LNCAP (cell line): ENCODE data around the gene TRIM73.
"Not testable (repeated sequence)": the region's sequence is repeated elsewhere in the genome, so short reads cannot be mapped to it uniquely, and the experiment has no call there.

Experiments used
- TF ChIP-seq, protein P1 (sequence below): fragments of 450-650 bp; IDR thresholded peaks from 2 replicates; pipeline ENCODE4 v1.5.1; 2017; ENCODE audit warnings: mild to moderate bottlenecking

The TRIM73 gene

DNA sequence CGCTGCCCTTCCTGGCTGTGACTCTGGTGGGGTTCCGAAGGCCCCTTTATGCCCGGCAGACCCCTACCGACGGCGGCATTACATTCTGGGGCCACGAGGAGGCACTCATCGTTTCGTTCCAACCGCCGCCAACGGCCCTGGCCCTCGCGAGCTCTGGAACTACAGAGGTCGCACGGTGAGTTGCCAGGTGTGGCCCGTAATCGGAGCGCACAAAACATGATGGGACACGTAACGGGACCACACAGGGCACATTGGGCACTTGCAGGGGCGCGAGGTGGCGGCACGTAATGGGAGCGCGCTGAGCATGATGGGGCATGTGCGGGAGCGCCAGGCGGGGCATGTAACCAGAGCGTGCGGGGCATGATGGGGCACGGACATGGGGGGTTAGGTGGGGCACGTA, at the start of gene TRIM73:
Gene TRIM73, plus strand, starts transcription at position 301 of the 400 bp plus-strand sequence. CDS start 3,305 bp downstream, outside the sequence.
- TF ChIP-seq, protein P1, sequence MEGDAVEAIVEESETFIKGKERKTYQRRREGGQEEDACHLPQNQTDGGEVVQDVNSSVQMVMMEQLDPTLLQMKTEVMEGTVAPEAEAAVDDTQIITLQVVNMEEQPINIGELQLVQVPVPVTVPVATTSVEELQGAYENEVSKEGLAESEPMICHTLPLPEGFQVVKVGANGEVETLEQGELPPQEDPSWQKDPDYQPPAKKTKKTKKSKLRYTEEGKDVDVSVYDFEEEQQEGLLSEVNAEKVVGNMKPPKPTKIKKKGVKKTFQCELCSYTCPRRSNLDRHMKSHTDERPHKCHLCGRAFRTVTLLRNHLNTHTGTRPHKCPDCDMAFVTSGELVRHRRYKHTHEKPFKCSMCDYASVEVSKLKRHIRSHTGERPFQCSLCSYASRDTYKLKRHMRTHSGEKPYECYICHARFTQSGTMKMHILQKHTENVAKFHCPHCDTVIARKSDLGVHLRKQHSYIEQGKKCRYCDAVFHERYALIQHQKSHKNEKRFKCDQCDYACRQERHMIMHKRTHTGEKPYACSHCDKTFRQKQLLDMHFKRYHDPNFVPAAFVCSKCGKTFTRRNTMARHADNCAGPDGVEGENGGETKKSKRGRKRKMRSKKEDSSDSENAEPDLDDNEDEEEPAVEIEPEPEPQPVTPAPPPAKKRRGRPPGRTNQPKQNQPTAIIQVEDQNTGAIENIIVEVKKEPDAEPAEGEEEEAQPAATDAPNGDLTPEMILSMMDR: not testable (repeated sequence)
